HUES6 (cell line): ENCODE results near the gene CD300LF.

Experiments
- H3K27ac ChIP-seq: 2 replicates; pipeline ENCODE4 v1.7.0; 2013; ENCODE audit warnings: low read depth, mild to moderate bottlenecking, low read length, inconsistent platforms
- H3K27me3 ChIP-seq: 2 replicates; pipeline ENCODE4 v1.6.1; 2013; ENCODE audit warnings: low read length; ENCODE audit not compliant: control insufficient read depth, insufficient read depth
- H3K36me3 ChIP-seq: 2 replicates; pipeline ENCODE4 v1.6.1; 2013; ENCODE audit warnings: low read length; ENCODE audit not compliant: control insufficient read depth, insufficient read depth
- H3K4me1 ChIP-seq: 2 replicates; pipeline ENCODE4 v1.6.1; 2013; ENCODE audit warnings: low read length; ENCODE audit not compliant: control insufficient read depth, insufficient read depth
- H3K4me3 ChIP-seq: 2 replicates; pipeline ENCODE4 v1.5.1; 2013; ENCODE audit warnings: low read depth, low read length
- H3K9ac ChIP-seq: one replicate; pipeline ENCODE4 v1.6.1; 2013; ENCODE audit warnings: mild to moderate bottlenecking, low read length
- H3K9me3 ChIP-seq: 2 replicates; pipeline ENCODE4 v1.6.1; 2013; ENCODE audit warnings: low read depth, low read length; ENCODE audit not compliant: control insufficient read depth, insufficient read depth

CD300LF gene

GRCh38 chr17:74728702-74729075 is 16.0 kb upstream of the CD300LF start:
- no peak overlapping the region for H3K27ac ChIP-seq
- peaks cover 11% of the 10 kb centered on the region; the same call in 1 of the 2 replicates for H3K9me3 ChIP-seq
- H3K36me3 ChIP-seq: no peaks in the 10 kb centered on the region
- no peak overlapping the region for H3K4me3 ChIP-seq
- H3K27me3 ChIP-seq: peaks cover 21% of the 10 kb centered on the region; the same call in 1 of the 2 replicates
- H3K9ac ChIP-seq: no peak overlapping the region
- no peaks in the 10 kb centered on the region for H3K4me1 ChIP-seq

GRCh38 chr17:74728033-74728701 is 15.4 kb upstream of the CD300LF start:
- Histone ChIP-seq H3K9me3 (peaks cover 11% of the 10 kb centered on the region; the same call in 1 of the 2 replicates), H3K4me1 (no peaks in the 10 kb centered on the region), H3K9ac (no peak overlapping the region), H3K36me3 (no peaks in the 10 kb centered on the region), H3K27ac (no peak overlapping the region), H3K27me3 (peaks cover 16% of the 10 kb centered on the region; the same call in 1 of the 2 replicates), H3K4me3 (no peak overlapping the region)

- H3K27ac ChIP-seq: no peak overlapping the region
- H3K4me3 ChIP-seq: no peak overlapping the region
- H3K4me1 ChIP-seq: no peaks in the 10 kb centered on the region
- H3K27me3 ChIP-seq: peaks cover 20% of the 10 kb centered on the region; the same call in 1 of the 2 replicates
- no peaks in the 10 kb centered on the region for H3K36me3 ChIP-seq
- H3K9me3 ChIP-seq: peaks cover 11% of the 10 kb centered on the region; the same call in 1 of the 2 replicates
- no peak overlapping the region for H3K9ac ChIP-seq
These were observed 12.4 kb upstream of the CD300LF start for GRCh38 chr17:74725111-74725510.

- Histone ChIP-seq H3K9me3 (peaks cover 9% of the 10 kb centered on the region; the same call in 1 of the 2 replicates), H3K27me3 (peaks cover 20% of the 10 kb centered on the region; the same call in 1 of the 2 replicates), H3K4me1 (no peaks in the 10 kb centered on the region), H3K9ac (no peak overlapping the region), H3K4me3 (no peak overlapping the region), H3K36me3 (no peaks in the 10 kb centered on the region), H3K27ac (no peak overlapping the region)
These were observed 11.2 kb upstream of the CD300LF start for GRCh38 chr17:74723891-74724290.

- no peaks in the 10 kb centered on the region for H3K4me1 ChIP-seq
- H3K4me3 ChIP-seq: no peak overlapping the region
- H3K27ac ChIP-seq: no peak overlapping the region
- H3K36me3 ChIP-seq: no peaks in the 10 kb centered on the region
- H3K27me3 ChIP-seq: peaks cover 20% of the 10 kb centered on the region; the same call in 1 of the 2 replicates
- no peak overlapping the region for H3K9ac ChIP-seq
- H3K9me3 ChIP-seq: no peaks in the 10 kb centered on the region
These were observed 10.1 kb upstream of the CD300LF start for GRCh38 chr17:74722782-74723181.

- Histone ChIP-seq H3K27ac (no peak overlapping the region), H3K36me3 (no peaks in the 10 kb centered on the region), H3K9me3 (no peaks in the 10 kb centered on the region), H3K27me3 (peaks cover 20% of the 10 kb centered on the region; the same call in 1 of the 2 replicates), H3K4me1 (no peaks in the 10 kb centered on the region), H3K9ac (no peak overlapping the region), H3K4me3 (no peak overlapping the region)
These were observed 7.8 kb upstream of the CD300LF start for GRCh38 chr17:74720506-74720905.

- no peaks in the 10 kb centered on the region for H3K4me1 ChIP-seq
- no peaks in the 10 kb centered on the region for H3K9me3 ChIP-seq
- no peak overlapping the region for H3K27ac ChIP-seq
- H3K4me3 ChIP-seq: no peak overlapping the region
- no peak overlapping the region for H3K9ac ChIP-seq
- peaks cover 14% of the 10 kb centered on the region; the same call in 1 of the 2 replicates for H3K27me3 ChIP-seq
- no peaks in the 10 kb centered on the region for H3K36me3 ChIP-seq
These were observed 2.4 kb upstream of the CD300LF start for GRCh38 chr17:74715144-74715543.

GRCh38 chr17:74713171-74713755 is 540 bp upstream of the CD300LF start:
- Histone ChIP-seq H3K27ac (no peak overlapping the region), H3K9me3 (no peaks in the 10 kb centered on the region), H3K4me1 (no peaks in the 10 kb centered on the region), H3K36me3 (no peaks in the 10 kb centered on the region), H3K4me3 (no peak overlapping the region), H3K27me3 (peaks cover 12% of the 10 kb centered on the region; the same call in 1 of the 2 replicates), H3K9ac (no peak overlapping the region)

- Histone ChIP-seq H3K4me3 (no peak overlapping the region), H3K4me1 (no peaks in the 10 kb centered on the region), H3K27ac (no peak overlapping the region), H3K9me3 (no peaks in the 10 kb centered on the region), H3K9ac (no peak overlapping the region), H3K27me3 (peaks cover 12% of the 10 kb centered on the region; the same call in 1 of the 2 replicates), H3K36me3 (no peaks in the 10 kb centered on the region)
These were observed 422 bp downstream of the CD300LF start for GRCh38 chr17:74712301-74712700.

GRCh38 chr17:74711058-74711824 is 1.5 kb downstream of the CD300LF start:
- Histone ChIP-seq H3K27me3 (peaks cover 12% of the 10 kb centered on the region; the same call in 1 of the 2 replicates), H3K4me1 (no peaks in the 10 kb centered on the region), H3K27ac (no peak overlapping the region), H3K9ac (no peak overlapping the region), H3K4me3 (no peak overlapping the region), H3K36me3 (no peaks in the 10 kb centered on the region), H3K9me3 (no peaks in the 10 kb centered on the region)

GRCh38 chr17:74704544-74704943 is 8.2 kb downstream of the CD300LF start:
- H3K9me3 ChIP-seq: no peaks in the 10 kb centered on the region
- H3K27me3 ChIP-seq: peaks cover 29% of the 10 kb centered on the region; the same call in 1 of the 2 replicates
- H3K4me3 ChIP-seq: no peak overlapping the region
- no peaks in the 10 kb centered on the region for H3K4me1 ChIP-seq
- no peak overlapping the region for H3K9ac ChIP-seq
- H3K36me3 ChIP-seq: no peaks in the 10 kb centered on the region
- H3K27ac ChIP-seq: no peak overlapping the region
